HG03439 (cell line): ENCODE results near the gene CHTF18.
"Not testable (repeated sequence)": the region's sequence is repeated elsewhere in the genome, so short reads cannot be mapped to it uniquely, and the experiment has no call there.

Source experiments
- ATAC-seq: cut with Tn5 transposase; IDR thresholded peaks from one replicate; pipeline ENCODE4 v1.9.1; 2021; ENCODE audit warnings: mild to moderate bottlenecking, moderate library complexity; ENCODE audit not compliant: unreplicated experiment

The CHTF18 gene

GRCh38 chr16:803754-804080 is 15.3 kb downstream of the CHTF18 start:
- ATAC-seq, result no peak

- ATAC-seq, result no peak
These were observed 16.0 kb downstream of the CHTF18 start for GRCh38 chr16:804193-805048.

GRCh38 chr16:805474-805873 is 17.1 kb downstream of the CHTF18 start:
- no peak for ATAC-seq

- ATAC-seq, result peak; percentile 77
These were observed 19.1 kb downstream of the CHTF18 start for GRCh38 chr16:807347-808084.

- ATAC-seq, result no peak
These were observed 19.6 kb downstream of the CHTF18 start for GRCh38 chr16:808085-808386.

GRCh38 chr16:813204-813915 is 24.9 kb downstream of the CHTF18 start:
- ATAC-seq, result no peak

- no peak for ATAC-seq
These were observed 25.5 kb downstream of the CHTF18 start for GRCh38 chr16:813916-814412.

GRCh38 chr16:814974-815373 is 26.6 kb downstream of the CHTF18 start:
- ATAC-seq, result no peak

- ATAC-seq, result no peak
These were observed 27.4 kb downstream of the CHTF18 start for GRCh38 chr16:815861-816260.

GRCh38 chr16:817001-817906 is 28.8 kb downstream of the CHTF18 start:
- ATAC-seq, result no peak

- no peak for ATAC-seq
These were observed 29.7 kb downstream of the CHTF18 start for GRCh38 chr16:818132-818531.

- ATAC-seq, result no peak
These were observed 30.2 kb downstream of the CHTF18 start for GRCh38 chr16:818592-818991.

GRCh38 chr16:819336-820043 is 31.1 kb downstream of the CHTF18 start:
- no peak for ATAC-seq

GRCh38 chr16:820044-820408 is 31.6 kb downstream of the CHTF18 start:
- ATAC-seq, result not testable (repeated sequence)

- no peak for ATAC-seq
These were observed 32.3 kb downstream of the CHTF18 start for GRCh38 chr16:820748-821147.

- no peak for ATAC-seq
These were observed 33.3 kb downstream of the CHTF18 start for GRCh38 chr16:821751-822150.

- no peak for ATAC-seq
These were observed 33.9 kb downstream of the CHTF18 start for GRCh38 chr16:822174-822908.

- no peak for ATAC-seq
These were observed 34.5 kb downstream of the CHTF18 start for GRCh38 chr16:822909-823297.

- ATAC-seq, result no peak
These were observed 35.8 kb downstream of the CHTF18 start for GRCh38 chr16:824194-824593.
